Fibroblast of the aortic adventitia (primary cell): ENCODE results near the gene MX2. TPM values are rescaled to one million over a fixed set of nuclear protein-coding genes. Genes with fewer than 3 reads are reported as not detected.

Experiments used
- DNase-seq: peaks from one replicate; pipeline ENCODE4 v3.0.0-alpha.2; 2010; ENCODE audit warnings: low read depth
- H3K4me3 ChIP-seq: 2 replicates; pipeline ENCODE4 v1.5.1; 2011; ENCODE audit warnings: low read depth, mild to moderate bottlenecking, control low read depth, low read length, moderate library complexity
- total RNA-seq: library from RNA; depleted of rRNA; stranded (reverse); fragments of >200 nt; gene quantifications from 2 replicates; pipeline ENCODE4 v1.2.3, GENCODE V29; 2012; ENCODE audit warnings: low replicate concordance
- TF ChIP-seq, protein P1 (sequence below): IDR thresholded peaks from 2 replicates; pipeline ENCODE4 v1.5.1; 2011; ENCODE audit warnings: mild to moderate bottlenecking, low read length, control low read depth, inconsistent platforms; ENCODE audit not compliant: insufficient read depth

Gene MX2
- total RNA-seq, 1 donor, result 4.2 TPM

DNA sequence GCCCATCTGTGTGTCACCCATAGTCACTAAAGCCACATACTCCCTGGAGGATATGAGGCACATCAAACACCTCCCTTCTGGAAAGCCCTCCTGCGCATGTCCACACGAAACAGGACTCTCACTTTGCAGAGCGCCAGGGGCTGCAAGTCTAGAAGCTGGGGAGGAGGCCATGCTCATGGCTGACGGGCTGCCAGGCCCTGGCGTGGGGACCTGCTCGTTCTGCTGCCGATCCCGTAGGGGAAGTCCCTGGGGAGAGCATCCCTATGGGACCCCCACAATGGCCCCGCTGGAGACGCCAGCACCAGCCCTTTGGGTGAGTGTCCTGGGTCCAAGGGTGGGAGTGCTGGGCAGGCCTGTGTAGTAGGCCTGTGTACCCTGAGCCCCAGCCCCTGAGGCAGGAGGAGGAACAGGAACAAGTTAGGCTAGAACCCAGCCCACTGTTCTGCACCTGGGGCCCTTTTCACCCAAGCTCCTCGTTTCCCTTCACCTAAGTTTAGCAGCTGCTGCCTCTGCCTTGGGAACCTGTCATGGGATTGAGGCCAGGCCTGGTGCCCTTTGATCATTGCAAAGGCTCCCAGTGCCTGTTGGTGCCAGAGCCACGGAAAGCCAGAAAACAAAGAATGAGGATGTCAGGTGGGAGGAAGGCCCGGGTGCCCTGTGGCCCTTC is 35.3 kb upstream of the MX2 start:
- TF ChIP-seq, protein P1, sequence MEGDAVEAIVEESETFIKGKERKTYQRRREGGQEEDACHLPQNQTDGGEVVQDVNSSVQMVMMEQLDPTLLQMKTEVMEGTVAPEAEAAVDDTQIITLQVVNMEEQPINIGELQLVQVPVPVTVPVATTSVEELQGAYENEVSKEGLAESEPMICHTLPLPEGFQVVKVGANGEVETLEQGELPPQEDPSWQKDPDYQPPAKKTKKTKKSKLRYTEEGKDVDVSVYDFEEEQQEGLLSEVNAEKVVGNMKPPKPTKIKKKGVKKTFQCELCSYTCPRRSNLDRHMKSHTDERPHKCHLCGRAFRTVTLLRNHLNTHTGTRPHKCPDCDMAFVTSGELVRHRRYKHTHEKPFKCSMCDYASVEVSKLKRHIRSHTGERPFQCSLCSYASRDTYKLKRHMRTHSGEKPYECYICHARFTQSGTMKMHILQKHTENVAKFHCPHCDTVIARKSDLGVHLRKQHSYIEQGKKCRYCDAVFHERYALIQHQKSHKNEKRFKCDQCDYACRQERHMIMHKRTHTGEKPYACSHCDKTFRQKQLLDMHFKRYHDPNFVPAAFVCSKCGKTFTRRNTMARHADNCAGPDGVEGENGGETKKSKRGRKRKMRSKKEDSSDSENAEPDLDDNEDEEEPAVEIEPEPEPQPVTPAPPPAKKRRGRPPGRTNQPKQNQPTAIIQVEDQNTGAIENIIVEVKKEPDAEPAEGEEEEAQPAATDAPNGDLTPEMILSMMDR, result no peak
- DNase-seq, result no peak
- H3K4me3 ChIP-seq, result no peak overlapping the region

DNA sequence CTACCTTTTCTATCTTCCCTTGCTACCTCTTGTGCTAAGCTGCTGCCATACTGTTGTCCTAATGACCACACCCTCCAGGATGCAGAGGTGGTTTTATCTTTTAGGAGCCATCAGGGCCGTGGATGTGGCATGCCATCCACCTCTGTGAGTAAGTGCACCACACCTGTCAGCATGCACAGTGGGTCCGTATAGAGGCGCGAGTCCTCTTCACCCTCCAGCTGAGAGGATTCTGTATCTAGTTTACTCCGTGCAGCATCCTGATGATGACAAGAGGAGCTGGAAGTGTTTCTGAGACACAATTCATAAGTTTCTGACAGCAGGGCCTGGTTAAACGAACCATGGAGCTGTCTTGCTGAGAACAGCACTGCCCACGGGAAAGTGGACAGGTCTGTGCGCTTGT is 34.1 kb upstream of the MX2 start:
- TF ChIP-seq, protein P1, result no peak
- no peak overlapping the region for H3K4me3 ChIP-seq
- DNase-seq, result no peak

DNA sequence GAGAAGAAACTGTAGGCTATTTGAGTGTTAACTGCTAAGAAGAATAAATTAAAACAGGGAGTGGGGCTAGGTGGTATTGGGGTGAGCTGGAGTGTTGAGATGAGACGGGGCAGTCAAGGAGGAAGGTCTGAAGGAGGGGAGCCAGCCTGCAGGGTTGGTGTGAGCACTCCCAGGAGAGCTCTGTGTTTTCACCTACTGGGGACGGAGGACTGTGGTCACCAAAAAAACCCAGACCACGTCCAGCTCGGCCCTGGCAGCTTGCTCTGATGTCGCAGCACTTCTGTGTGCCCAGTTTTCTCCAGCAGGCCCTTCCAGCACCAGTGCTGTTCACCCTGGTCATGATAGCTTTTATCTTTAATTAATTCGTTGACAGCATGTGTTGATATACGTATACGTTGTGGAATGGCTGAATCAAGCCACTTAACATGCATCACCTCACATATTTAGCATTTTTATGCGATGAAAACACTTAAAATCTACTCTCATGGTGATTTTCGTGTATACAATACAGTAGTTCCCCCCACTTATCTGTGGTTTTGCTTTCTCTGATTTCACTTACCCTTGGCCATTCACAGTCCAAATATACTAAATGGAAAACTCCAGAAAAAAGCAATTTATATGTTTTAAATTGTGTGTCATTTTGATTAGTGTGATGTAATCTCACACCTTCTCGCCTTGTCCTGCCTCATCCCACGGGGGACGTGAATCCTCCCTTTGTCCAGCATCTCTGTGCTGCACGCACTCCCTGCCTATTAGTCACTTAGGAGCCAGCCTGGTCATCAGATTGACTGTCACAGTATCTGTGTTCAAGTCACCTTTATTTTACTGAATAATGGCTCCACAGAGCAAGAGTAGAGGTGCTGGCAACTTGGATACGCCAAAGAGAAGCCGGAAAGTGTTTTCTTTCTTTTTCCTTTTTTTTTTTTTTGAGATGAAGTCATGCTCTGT is 32.9 kb upstream of the MX2 start:
- TF ChIP-seq, protein P1, result no peak
- no peak overlapping the region for H3K4me3 ChIP-seq
- no peak for DNase-seq

DNA sequence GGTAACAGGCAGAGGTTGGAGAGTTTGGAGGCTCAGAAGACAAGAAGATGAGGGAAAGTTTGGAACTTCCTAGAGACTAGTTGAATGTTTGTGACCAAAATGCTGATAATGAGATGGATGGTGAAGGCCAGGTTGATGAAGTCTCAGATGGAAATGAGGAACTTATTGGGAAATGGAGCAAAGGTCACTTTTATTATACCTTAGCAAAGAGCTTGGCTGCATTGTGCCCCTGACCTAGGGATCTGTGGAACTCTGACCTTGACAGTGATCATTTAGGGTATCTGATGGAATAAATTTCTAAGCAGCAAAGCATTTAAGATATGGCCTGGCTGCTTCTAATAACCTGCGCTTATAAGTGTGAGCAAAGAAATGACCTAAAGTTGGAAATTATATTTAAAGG is 28.1 kb upstream of the MX2 start:
- no peak for DNase-seq
- no peak overlapping the region for H3K4me3 ChIP-seq
- TF ChIP-seq, protein P1, result no peak

DNA sequence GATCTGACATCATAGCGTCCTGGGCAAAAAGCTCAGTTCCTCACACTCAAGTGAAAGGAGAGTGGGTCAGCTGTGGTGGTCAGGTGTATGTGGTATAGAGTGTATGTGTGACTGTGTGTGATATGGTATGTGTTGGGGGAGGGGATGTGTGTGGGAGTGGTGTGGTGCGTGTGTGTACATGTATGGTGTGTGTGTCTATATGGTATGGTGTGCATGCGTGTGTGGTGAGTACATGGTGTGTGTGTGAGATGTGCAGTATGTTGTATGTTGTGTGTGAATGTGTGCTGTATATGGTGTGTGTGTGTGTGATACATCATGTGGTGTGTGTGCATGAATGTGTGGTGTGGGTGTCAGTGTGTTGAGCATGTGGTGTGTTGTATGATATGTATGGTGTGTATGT is 24.3 kb upstream of the MX2 start:
- DNase-seq, result no peak
- H3K4me3 ChIP-seq, result no peak overlapping the region
- TF ChIP-seq, protein P1, result no peak

DNA sequence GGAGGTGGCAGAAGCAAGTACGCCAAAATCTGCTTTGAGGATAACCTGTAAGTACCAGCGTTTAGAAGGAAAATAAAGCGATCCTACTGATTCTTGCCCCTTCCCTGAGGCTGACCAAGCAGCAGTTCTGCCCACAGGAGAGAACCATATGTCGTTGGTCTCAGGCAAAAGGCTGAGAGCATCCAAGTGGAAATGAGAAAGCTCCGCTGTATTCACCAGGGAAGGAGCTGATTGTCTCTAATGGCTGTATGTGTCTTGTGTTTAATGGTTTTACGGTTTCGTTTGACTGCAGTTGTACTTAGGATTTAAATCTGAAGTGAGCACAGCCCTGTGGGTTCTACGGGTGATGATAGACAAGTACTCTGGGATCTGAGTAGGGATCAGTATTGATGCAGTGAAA is 23.4 kb upstream of the MX2 start:
- no peak for DNase-seq
- TF ChIP-seq, protein P1, result no peak
- no peak overlapping the region for H3K4me3 ChIP-seq
